GM19372 (cell line): ENCODE measurements around the gene EFEMP2.

Experiments used
- ATAC-seq: cut with Tn5 transposase; IDR thresholded peaks from one replicate; pipeline ENCODE4 v1.9.1; 2021; ENCODE audit warnings: mild to moderate bottlenecking, low read depth, moderate library complexity; ENCODE audit not compliant: unreplicated experiment

Gene EFEMP2

DNA sequence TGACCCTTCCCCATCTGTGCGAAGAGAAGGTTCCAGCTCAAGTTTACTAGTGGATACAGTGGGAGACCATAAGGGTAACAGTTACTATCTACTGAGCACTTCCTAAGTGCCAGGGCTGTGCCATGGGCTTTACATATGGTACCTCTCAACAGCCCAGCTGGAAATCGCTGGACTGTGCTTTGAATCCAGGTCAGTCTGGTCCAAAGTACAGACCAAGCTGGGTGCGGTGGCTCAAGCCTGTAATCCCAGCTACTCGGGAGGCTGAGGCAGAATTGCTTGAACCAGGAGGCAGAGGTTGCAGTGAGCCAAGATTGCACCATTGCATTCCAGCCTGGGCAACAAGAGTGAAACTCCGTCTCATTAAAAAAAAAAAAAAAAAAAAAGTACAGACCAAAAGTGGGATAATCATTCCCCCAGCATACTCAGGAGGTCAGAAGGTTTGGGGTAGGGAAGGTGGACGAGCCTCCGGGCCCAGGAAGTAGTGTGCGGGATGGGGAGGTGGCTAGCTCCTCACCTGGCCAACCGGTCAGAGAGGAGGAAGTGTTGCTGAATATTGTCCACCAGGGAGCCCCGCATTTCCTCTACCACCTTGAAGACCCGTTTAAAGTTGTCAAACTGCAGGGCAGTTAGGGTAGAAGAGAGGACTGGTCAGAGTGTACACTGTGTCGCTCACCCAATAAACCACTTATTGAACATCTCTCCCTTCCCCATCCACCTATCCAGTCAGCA lies 13.4 kb upstream of the EFEMP2 start:
- ATAC-seq = no peak

DNA sequence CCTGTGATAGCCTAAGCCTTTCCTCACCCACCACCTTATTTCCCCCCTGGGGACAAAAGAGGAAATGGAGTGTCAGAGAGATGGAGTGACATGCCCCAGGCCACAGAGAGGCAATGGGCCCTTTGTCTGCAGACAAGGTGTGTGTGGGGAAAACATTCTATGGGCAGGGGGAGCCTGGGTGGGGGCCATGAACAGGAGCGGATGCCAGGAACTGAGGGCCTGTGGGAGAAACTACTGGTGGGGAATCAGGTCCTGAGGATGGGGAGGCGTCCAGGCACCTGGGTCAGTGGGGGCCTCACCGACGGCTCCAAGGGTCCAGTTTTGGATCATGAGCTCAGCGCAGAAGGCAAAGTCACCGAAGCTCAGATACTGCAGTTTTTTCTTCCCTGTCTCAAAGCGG lies 12.6 kb upstream of the EFEMP2 start:
- ATAC-seq = no peak

DNA sequence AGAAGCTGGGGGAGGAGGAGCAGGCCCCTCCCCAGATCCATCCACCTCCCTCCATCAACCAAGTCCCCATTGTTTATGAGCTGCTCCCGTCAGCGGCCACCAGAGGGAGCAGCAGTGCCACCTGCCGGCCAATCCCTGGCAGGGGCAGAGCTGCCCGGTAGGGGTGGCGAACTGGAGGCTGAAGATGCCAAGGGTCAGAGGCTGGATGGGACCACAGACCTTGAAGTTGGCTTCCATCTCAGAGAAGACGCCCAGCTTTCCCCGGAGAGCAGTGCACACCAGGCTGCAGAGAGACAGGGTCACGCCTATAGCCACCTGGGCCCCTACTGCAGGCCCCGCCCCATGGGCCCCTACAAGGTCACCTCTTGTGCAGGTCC lies 12.1 kb upstream of the EFEMP2 start:
- no peak for ATAC-seq

GRCh38 chr11:65883786-65884715 lies 11.5 kb upstream of the EFEMP2 start:
- ATAC-seq = no peak

DNA sequence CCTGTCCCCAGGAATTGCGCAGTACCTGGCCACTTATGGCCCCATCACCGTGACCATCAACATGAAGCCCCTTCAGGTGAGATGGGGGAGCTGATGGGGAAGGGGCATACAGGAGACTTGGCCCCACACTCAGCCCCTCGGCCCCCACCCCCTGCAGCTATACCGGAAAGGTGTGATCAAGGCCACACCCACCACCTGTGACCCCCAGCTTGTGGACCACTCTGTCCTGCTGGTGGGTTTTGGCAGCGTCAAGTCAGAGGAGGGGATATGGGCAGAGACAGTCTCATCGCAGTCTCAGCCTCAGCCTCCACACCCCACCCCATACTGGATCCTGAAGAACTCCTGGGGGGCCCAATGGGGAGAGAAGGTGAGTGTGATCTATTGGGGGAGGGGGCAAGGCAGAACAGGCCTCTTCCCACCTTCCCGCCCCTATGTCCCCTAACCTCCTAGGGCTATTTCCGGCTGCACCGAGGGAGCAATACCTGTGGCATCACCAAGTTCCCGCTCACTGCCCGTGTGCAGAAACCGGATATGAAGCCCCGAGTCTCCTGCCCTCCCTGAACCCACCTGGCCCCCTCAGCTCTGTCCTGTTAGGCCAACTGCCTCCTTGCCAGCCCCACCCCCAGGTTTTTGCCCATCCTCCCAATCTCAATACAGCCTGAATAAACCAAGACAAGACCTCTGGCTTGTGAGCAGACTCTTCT lies 10.6 kb upstream of the EFEMP2 start:
- ATAC-seq = no peak

- no peak for ATAC-seq
These were observed 9.8 kb upstream of the EFEMP2 start for GRCh38 chr11:65882120-65883057.

DNA sequence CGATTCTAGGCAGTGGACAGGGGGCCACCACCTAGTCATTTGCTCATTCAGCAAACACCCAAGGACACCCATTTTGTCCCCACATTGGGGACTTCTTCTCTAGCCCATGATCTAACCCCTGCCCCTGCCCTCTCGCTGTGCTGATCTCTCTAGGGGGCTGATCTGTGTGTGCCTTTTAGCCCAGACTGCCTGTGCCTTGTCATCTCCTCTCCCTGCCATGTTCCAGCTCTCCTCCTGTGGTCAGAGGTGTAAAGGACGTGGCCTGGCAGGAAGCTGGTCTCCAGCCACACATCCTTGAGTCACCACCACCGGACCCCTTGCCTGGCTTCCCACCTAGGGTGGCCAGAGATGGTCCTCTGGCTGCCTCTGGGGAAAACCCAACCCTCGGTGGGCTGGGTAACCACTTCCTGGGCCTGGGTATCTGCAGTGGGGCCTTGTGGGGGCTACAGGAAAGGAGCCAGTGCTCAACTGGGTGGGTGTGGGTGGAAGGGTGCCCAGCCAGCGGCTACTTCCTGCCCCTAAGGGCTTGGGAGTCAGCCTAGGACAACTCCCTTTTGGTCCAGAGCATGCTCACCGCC lies 8.3 kb upstream of the EFEMP2 start:
- no peak for ATAC-seq

GRCh38 chr11:65880027-65880426 lies 7.4 kb upstream of the EFEMP2 start:
- no peak for ATAC-seq

GRCh38 chr11:65879617-65880016 lies 7.0 kb upstream of the EFEMP2 start, which contains the start of gene CTSW:
TSS of gene CTSW (plus strand) at chr11:65879837. CDS start at chr11:65879855, 18 bp downstream.
- ATAC-seq = no peak

- ATAC-seq = peak; percentile 85
These were observed 937 bp upstream of the EFEMP2 start for GRCh38 chr11:65873318-65874156.

GRCh38 chr11:65871811-65872548 lies 620 bp downstream of the EFEMP2 start:
- no peak for ATAC-seq

DNA sequence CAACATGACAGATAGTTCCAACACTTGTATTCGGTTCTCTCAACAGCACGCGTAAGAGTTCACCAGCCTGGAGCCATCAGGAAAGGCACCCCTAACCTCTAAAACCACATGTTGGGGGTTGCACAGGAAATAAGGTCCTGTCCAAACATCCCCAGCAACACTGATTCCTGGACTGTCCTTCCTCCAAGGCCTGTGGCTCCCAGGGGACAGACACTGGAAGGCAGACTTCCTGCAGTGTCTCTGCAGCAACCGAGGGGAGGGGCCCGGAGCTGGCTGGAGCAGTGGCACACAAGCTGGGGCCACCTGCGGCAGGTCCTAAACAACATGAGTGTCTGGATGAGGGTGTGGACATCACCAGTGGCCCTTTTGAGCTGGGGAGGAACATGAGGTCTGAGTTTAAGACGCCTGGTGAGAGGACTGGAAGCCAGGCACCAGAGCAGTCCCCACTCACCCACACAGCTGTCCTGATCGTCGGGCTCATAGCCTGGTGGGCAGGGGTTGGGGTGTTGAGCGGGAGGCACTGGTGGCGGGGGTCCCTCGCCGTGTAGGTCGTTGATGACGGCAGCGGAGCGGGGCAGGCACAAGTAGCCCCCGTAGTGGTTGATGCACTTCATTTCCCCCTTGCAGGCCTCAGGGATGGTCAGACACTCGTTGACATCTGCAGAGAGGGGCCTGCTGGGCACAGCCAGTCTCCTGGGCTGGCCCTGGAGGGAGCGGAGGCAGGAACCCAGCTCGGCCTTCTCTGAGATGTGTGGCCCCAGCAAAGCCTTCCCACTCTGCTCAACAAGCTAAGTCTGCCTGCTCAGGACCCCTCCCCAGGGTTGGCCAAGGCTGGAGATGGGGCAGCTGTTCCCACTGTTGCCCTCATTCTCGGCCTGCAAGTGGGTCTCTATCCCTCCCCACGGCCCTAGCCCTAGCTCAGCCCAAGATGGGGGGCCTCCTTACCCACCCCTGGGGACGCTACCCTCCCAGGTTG lies 1.6 kb downstream of the EFEMP2 start:
- ATAC-seq = no peak

DNA sequence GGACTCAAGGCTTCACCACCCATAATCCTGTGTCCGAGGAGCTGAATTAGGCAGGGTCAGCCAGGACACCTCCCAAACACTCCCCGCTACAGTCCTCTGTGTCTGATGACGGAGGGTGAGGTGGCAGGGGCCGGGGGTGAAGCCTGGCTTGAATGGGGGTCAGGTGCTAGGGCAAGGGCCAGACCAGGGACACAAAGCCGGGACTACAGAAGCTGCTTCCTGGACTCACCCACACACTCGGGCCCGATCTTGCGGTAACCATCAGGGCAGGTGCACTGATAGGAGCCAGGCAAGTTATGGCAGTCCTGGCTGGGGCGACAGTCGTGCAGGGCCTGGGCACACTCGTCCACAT lies 2.3 kb downstream of the EFEMP2 start:
- no peak for ATAC-seq

- no peak for ATAC-seq
These were observed 2.8 kb downstream of the EFEMP2 start for GRCh38 chr11:65869643-65870306.

GRCh38 chr11:65868907-65869306 lies 3.7 kb downstream of the EFEMP2 start:
- no peak for ATAC-seq

- no peak for ATAC-seq
These were observed 4.4 kb downstream of the EFEMP2 start for GRCh38 chr11:65868076-65868667.
